Measurements from ENCODE around the gene SNTG2.
"Not testable (repeated sequence)": the region's sequence is repeated elsewhere in the genome, so short reads cannot be mapped to it uniquely, and the experiment has no call there.

Gene SNTG2

GRCh38 chr2:1104364-1104763 is 153.7 kb downstream of the SNTG2 start:
- Histone ChIP-seq H3K27ac (ENCODE audit: low read depth, low read length) (no peak overlapping the region), H3K4me1 (ENCODE audit: control insufficient read depth, insufficient read depth, low read length) (no peaks in the 10 kb centered on the region), H3K36me3 (ENCODE audit: control insufficient read depth, insufficient read depth, low read length) (no peaks in the 10 kb centered on the region), H3K27me3 (ENCODE audit: control insufficient read depth, insufficient read depth, low read length) (no peaks in the 10 kb centered on the region), H3K4me3 (ENCODE audit: low read length) (no peak overlapping the region), H3K9ac (ENCODE audit: low read length) (no peak overlapping the region)

GRCh38 chr2:1106344-1106743 is 155.7 kb downstream of the SNTG2 start:
- not testable (repeated sequence) for H3K27ac ChIP-seq (ENCODE audit: low read depth, low read length); H3K27me3 ChIP-seq (ENCODE audit: control insufficient read depth, insufficient read depth, low read length); H3K9ac ChIP-seq (ENCODE audit: low read length); H3K4me3 ChIP-seq (ENCODE audit: low read length); H3K36me3 ChIP-seq (ENCODE audit: control insufficient read depth, insufficient read depth, low read length); H3K4me1 ChIP-seq (ENCODE audit: control insufficient read depth, insufficient read depth, low read length)

GRCh38 chr2:1115843-1116539 is 165.3 kb downstream of the SNTG2 start:
- H3K4me1 ChIP-seq (ENCODE audit: control insufficient read depth, insufficient read depth, low read length) = no peaks in the 10 kb centered on the region
- no peak overlapping the region for H3K9ac ChIP-seq (ENCODE audit: low read length)
- H3K36me3 ChIP-seq (ENCODE audit: control insufficient read depth, insufficient read depth, low read length) = no peaks in the 10 kb centered on the region
- no peak overlapping the region for H3K27ac ChIP-seq (ENCODE audit: low read depth, low read length)
- H3K4me3 ChIP-seq (ENCODE audit: low read length) = no peak overlapping the region
- no peaks in the 10 kb centered on the region for H3K27me3 ChIP-seq (ENCODE audit: control insufficient read depth, insufficient read depth, low read length)

GRCh38 chr2:1117569-1117968 is 166.9 kb downstream of the SNTG2 start:
- no peaks in the 10 kb centered on the region for H3K27me3 ChIP-seq (ENCODE audit: control insufficient read depth, insufficient read depth, low read length)
- H3K36me3 ChIP-seq (ENCODE audit: control insufficient read depth, insufficient read depth, low read length) = no peaks in the 10 kb centered on the region
- H3K27ac ChIP-seq (ENCODE audit: low read depth, low read length) = no peak overlapping the region
- no peak overlapping the region for H3K9ac ChIP-seq (ENCODE audit: low read length)
- H3K4me1 ChIP-seq (ENCODE audit: control insufficient read depth, insufficient read depth, low read length) = no peaks in the 10 kb centered on the region
- no peak overlapping the region for H3K4me3 ChIP-seq (ENCODE audit: low read length)

- Histone ChIP-seq H3K9ac (ENCODE audit: low read length) (no peak overlapping the region), H3K27ac (ENCODE audit: low read depth, low read length) (no peak overlapping the region), H3K4me3 (ENCODE audit: low read length) (no peak overlapping the region), H3K27me3 (ENCODE audit: control insufficient read depth, insufficient read depth, low read length) (no peaks in the 10 kb centered on the region), H3K36me3 (ENCODE audit: control insufficient read depth, insufficient read depth, low read length) (no peaks in the 10 kb centered on the region), H3K4me1 (ENCODE audit: control insufficient read depth, insufficient read depth, low read length) (no peaks in the 10 kb centered on the region)
These were observed 174.6 kb downstream of the SNTG2 start for GRCh38 chr2:1125217-1125616.

- Histone ChIP-seq H3K27me3 (ENCODE audit: control insufficient read depth, insufficient read depth, low read length) (no peaks in the 10 kb centered on the region), H3K4me3 (ENCODE audit: low read length) (no peak overlapping the region), H3K36me3 (ENCODE audit: control insufficient read depth, insufficient read depth, low read length) (no peaks in the 10 kb centered on the region), H3K4me1 (ENCODE audit: control insufficient read depth, insufficient read depth, low read length) (no peaks in the 10 kb centered on the region), H3K9ac (ENCODE audit: low read length) (no peak overlapping the region), H3K27ac (ENCODE audit: low read depth, low read length) (no peak overlapping the region)
These were observed 175.2 kb downstream of the SNTG2 start for GRCh38 chr2:1125633-1126370.

- Histone ChIP-seq H3K27me3 (ENCODE audit: control insufficient read depth, insufficient read depth, low read length) (no peaks in the 10 kb centered on the region), H3K4me3 (ENCODE audit: low read length) (no peak overlapping the region), H3K9ac (ENCODE audit: low read length) (no peak overlapping the region), H3K4me1 (ENCODE audit: control insufficient read depth, insufficient read depth, low read length) (no peaks in the 10 kb centered on the region), H3K36me3 (ENCODE audit: control insufficient read depth, insufficient read depth, low read length) (no peaks in the 10 kb centered on the region), H3K27ac (ENCODE audit: low read depth, low read length) (no peak overlapping the region)
These were observed 179.3 kb downstream of the SNTG2 start for GRCh38 chr2:1129982-1130381.

- no peak overlapping the region for H3K27ac ChIP-seq (ENCODE audit: low read depth, low read length)
These were observed 180.3 kb downstream of the SNTG2 start for GRCh38 chr2:1130922-1131321.

GRCh38 chr2:1132328-1132969 is 181.8 kb downstream of the SNTG2 start:
- Histone ChIP-seq H3K4me1 (ENCODE audit: control insufficient read depth, insufficient read depth, low read length) (no peaks in the 10 kb centered on the region), H3K36me3 (ENCODE audit: control insufficient read depth, insufficient read depth, low read length) (no peaks in the 10 kb centered on the region), H3K4me3 (ENCODE audit: low read length) (no peak overlapping the region), H3K9ac (ENCODE audit: low read length) (no peak overlapping the region), H3K27ac (ENCODE audit: low read depth, low read length) (no peak overlapping the region), H3K27me3 (ENCODE audit: control insufficient read depth, insufficient read depth, low read length) (no peaks in the 10 kb centered on the region)

More at GRCh38 chr2:1130922-1131321, 180.3 kb downstream of the SNTG2 start:
- H3K9ac ChIP-seq (ENCODE audit: low read length) = no peak overlapping the region
- no peaks in the 10 kb centered on the region for H3K27me3 ChIP-seq (ENCODE audit: control insufficient read depth, insufficient read depth, low read length)
- no peaks in the 10 kb centered on the region for H3K4me1 ChIP-seq (ENCODE audit: control insufficient read depth, insufficient read depth, low read length)
- H3K36me3 ChIP-seq (ENCODE audit: control insufficient read depth, insufficient read depth, low read length) = no peaks in the 10 kb centered on the region
- H3K4me3 ChIP-seq (ENCODE audit: low read length) = no peak overlapping the region

- not testable (repeated sequence) for H3K36me3 ChIP-seq (ENCODE audit: control insufficient read depth, insufficient read depth, low read length); H3K9ac ChIP-seq (ENCODE audit: low read length); H3K4me3 ChIP-seq (ENCODE audit: low read length); H3K4me1 ChIP-seq (ENCODE audit: control insufficient read depth, insufficient read depth, low read length); H3K27ac ChIP-seq (ENCODE audit: low read depth, low read length); H3K27me3 ChIP-seq (ENCODE audit: control insufficient read depth, insufficient read depth, low read length)
These were observed 183.2 kb downstream of the SNTG2 start for GRCh38 chr2:1133896-1134295.

GRCh38 chr2:1134629-1135028 is 184.0 kb downstream of the SNTG2 start:
- Histone ChIP-seq H3K36me3 (ENCODE audit: control insufficient read depth, insufficient read depth, low read length) (no peaks in the 10 kb centered on the region), H3K27me3 (ENCODE audit: control insufficient read depth, insufficient read depth, low read length) (no peaks in the 10 kb centered on the region), H3K9ac (ENCODE audit: low read length) (no peak overlapping the region), H3K4me1 (ENCODE audit: control insufficient read depth, insufficient read depth, low read length) (no peaks in the 10 kb centered on the region), H3K4me3 (ENCODE audit: low read length) (no peak overlapping the region), H3K27ac (ENCODE audit: low read depth, low read length) (no peak overlapping the region)

GRCh38 chr2:1136067-1136466 is 185.4 kb downstream of the SNTG2 start:
- H3K4me3 ChIP-seq (ENCODE audit: low read length) = no peak overlapping the region
- no peak overlapping the region for H3K27ac ChIP-seq (ENCODE audit: low read depth, low read length)
- H3K9ac ChIP-seq (ENCODE audit: low read length) = no peak overlapping the region
- no peaks in the 10 kb centered on the region for H3K36me3 ChIP-seq (ENCODE audit: control insufficient read depth, insufficient read depth, low read length)
- no peaks in the 10 kb centered on the region for H3K4me1 ChIP-seq (ENCODE audit: control insufficient read depth, insufficient read depth, low read length)
- no peaks in the 10 kb centered on the region for H3K27me3 ChIP-seq (ENCODE audit: control insufficient read depth, insufficient read depth, low read length)

Measured in rectal smooth muscle tissue (tissue), 1 donor.